ENCODE measurements around the gene ZBED4.

DNA sequence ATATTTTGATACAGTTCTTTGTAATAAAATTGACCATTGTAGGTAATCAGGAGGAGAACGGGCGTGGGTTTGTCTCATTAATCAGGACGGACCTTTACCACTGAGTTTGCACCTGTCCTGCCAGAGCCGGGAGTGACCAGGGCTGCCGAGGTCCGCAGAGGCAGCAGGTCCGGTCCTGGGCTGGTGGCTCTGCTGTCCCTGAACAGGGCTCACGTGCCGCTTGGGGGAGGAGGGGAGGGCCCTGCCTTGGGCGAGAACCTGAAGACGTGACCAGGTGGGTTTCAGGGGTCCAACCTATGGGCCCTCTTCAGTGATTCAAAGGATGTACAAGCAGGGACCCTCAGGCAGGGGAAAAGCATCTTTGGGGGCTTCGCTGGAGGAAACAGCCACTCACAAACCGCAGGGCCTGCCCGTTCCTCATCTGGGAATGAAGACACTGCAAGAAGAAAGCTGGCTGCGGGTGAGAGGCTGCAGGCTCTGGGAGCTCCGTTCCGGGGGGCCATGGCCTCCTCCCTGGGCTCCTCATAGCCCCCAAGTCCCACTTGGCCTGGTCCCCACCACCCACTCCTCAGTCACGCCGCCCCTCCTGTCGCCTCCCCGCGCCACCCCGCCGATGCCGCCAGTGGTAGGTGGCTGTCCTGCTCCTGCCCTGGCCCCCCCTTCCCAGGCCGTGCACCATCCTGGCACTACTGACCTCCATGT lies 74.0 kb downstream of the ZBED4 start:
- TF ChIP-seq CTCF (IDR thresholded peaks at IDR 0.05; ENCODE audit: low read length) (no peak), EZH2 (IDR thresholded peaks at IDR 0.05; ENCODE audit: borderline replicate concordance, low read length) (no peak)

Measured in OCI-LY1 (cell line).